Neuronal stem cell (in vitro differentiated cells): ENCODE results near the gene PGLYRP4.
"Not testable (repeated sequence)": the region's sequence is repeated elsewhere in the genome, so short reads cannot be mapped to it uniquely, and the experiment has no call there.

Experiments used
- DNase-seq: peaks from one replicate; pipeline ENCODE4 v3.0.0-alpha.2; 2013; ENCODE audit warnings: low spot score
- H2AFZ ChIP-seq: one replicate; pipeline ENCODE4 v1.6.1; 2013; ENCODE audit warnings: mild to moderate bottlenecking, low read length, inconsistent platforms
- H2AK5ac ChIP-seq: 2 replicates; pipeline ENCODE4 v1.6.1; 2013; ENCODE audit warnings: low read depth, mild to moderate bottlenecking, inconsistent platforms, low read length, moderate library complexity, mixed read lengths
- H2BK120ac ChIP-seq: 2 replicates; pipeline ENCODE4 v1.6.1; 2013; ENCODE audit warnings: low read depth, mild to moderate bottlenecking, inconsistent platforms, low read length, moderate library complexity, mixed read lengths
- H2BK12ac ChIP-seq: one replicate; pipeline ENCODE4 v1.6.1; 2013; ENCODE audit warnings: low read length, inconsistent platforms
- H2BK15ac ChIP-seq: 2 replicates; pipeline ENCODE4 v1.6.1; 2013; ENCODE audit warnings: mild to moderate bottlenecking, low read length, inconsistent platforms, mixed read lengths
- H2BK5ac ChIP-seq: one replicate; pipeline ENCODE4 v1.6.1; 2013; ENCODE audit warnings: inconsistent platforms, mild to moderate bottlenecking, low read length, moderate library complexity
- H3K14ac ChIP-seq: one replicate; pipeline ENCODE4 v1.6.1; 2013; ENCODE audit warnings: low read length, inconsistent platforms
- H3K18ac ChIP-seq: 2 replicates; pipeline ENCODE4 v1.6.1; 2013; ENCODE audit warnings: low read length, inconsistent platforms
- H3K23ac ChIP-seq: 2 replicates; pipeline ENCODE4 v1.6.1; 2013; ENCODE audit warnings: low read depth, mild to moderate bottlenecking, mixed read lengths, low read length, inconsistent platforms; ENCODE audit not compliant: poor library complexity
- H3K27ac ChIP-seq: replicated peaks from 3 replicates; pipeline ENCODE4 v1.5.1; 2013; ENCODE audit warnings: low read length, inconsistent platforms
- H3K27me3 ChIP-seq, 3 experiments: 2 replicates each; pipeline ENCODE4 v1.6.1; 2013; ENCODE audit warnings: low read length in 3 of 3, mild to moderate bottlenecking in 2 of 3, inconsistent platforms in 1 of 3, low read depth in 1 of 3, mixed read lengths in 1 of 3, moderate library complexity in 1 of 3; ENCODE audit not compliant: control insufficient read depth in 3 of 3, insufficient read depth in 3 of 3
- H3K36me3 ChIP-seq, 2 donors: replicated peaks in 1 of 2; 2 replicates each; pipeline ENCODE4 v1.6.1; 2013; ENCODE audit warnings: low read length in 2 of 2; ENCODE audit not compliant: control insufficient read depth in 2 of 2, insufficient read depth in 2 of 2
- H3K4ac ChIP-seq: 2 replicates; pipeline ENCODE4 v1.6.1; 2013; ENCODE audit warnings: inconsistent platforms, mild to moderate bottlenecking, low read length, moderate library complexity
- H3K4me1 ChIP-seq, 2 donors: 1 replicate in 1 of 2; 2 replicates in 1 of 2; pipeline ENCODE4 v1.6.1; 2013; ENCODE audit warnings: low read length in 2 of 2, low read depth in 1 of 2; ENCODE audit not compliant: control insufficient read depth in 2 of 2, insufficient read depth in 1 of 2
- H3K4me2 ChIP-seq: one replicate; pipeline ENCODE4 v1.6.1; 2013; ENCODE audit warnings: mild to moderate bottlenecking, low read length, inconsistent platforms; ENCODE audit not compliant: insufficient read depth, poor library complexity, severe bottlenecking
- H3K4me3 ChIP-seq, 2 donors: 2 replicates each; pipeline ENCODE4 v1.5.1; 2013; ENCODE audit warnings: low read length in 2 of 2, mild to moderate bottlenecking in 2 of 2, inconsistent platforms in 1 of 2, moderate library complexity in 1 of 2
- H3K79me1 ChIP-seq: one replicate; pipeline ENCODE4 v1.6.1; 2013; ENCODE audit warnings: low read depth, mild to moderate bottlenecking, inconsistent platforms, low read length, moderate library complexity
- H3K9ac ChIP-seq: one replicate; pipeline ENCODE4 v1.6.1; 2013; ENCODE audit warnings: mild to moderate bottlenecking, low read depth, low read length, inconsistent platforms; ENCODE audit not compliant: poor library complexity
- H3K9me3 ChIP-seq, 2 donors: replicated peaks in 1 of 2; 2 replicates each; pipeline versions ENCODE3 to v1.6.1; 2013; ENCODE audit warnings: low read length in 2 of 2, mild to moderate bottlenecking in 2 of 2, inconsistent platforms in 1 of 2, low read depth in 1 of 2, mixed read lengths in 1 of 2, moderate library complexity in 1 of 2; ENCODE audit not compliant: control insufficient read depth in 2 of 2, insufficient read depth in 1 of 2
- H4K8ac ChIP-seq: one replicate; pipeline ENCODE4 v1.6.1; 2013; ENCODE audit warnings: low read depth, mild to moderate bottlenecking, inconsistent platforms, low read length, moderate library complexity
- H4K91ac ChIP-seq: one replicate; pipeline ENCODE4 v1.6.1; 2013; ENCODE audit warnings: low read length, low read depth, mild to moderate bottlenecking, inconsistent platforms; ENCODE audit not compliant: poor library complexity
- WGBS, 2 donors: extraction: QIAGEN DNeasy Blood & Tissue Kit; methylation state at CpG; one replicate each; pipeline ENCODE4 v1.1.7; 2013; ENCODE audit warnings: missing lambda C conversion rate in 2 of 2, mixed read lengths in 1 of 2; ENCODE audit not compliant: insufficient read length in 2 of 2, insufficient replicate concordance in 1 of 2; ENCODE audit errors: extremely low coverage in 2 of 2; 5-methylcytosine and 5-hydroxymethylcytosine counted together

The PGLYRP4 gene

GRCh38 chr1:153314388-153314787, 34.3 kb downstream of the PGLYRP4 start:
- H4K91ac ChIP-seq, H2BK12ac ChIP-seq, H3K27ac ChIP-seq, H3K23ac ChIP-seq, DNase-seq, H2AFZ ChIP-seq, H3K4ac ChIP-seq, H2BK120ac ChIP-seq, H3K4me2 ChIP-seq, H3K4me3 ChIP-seq, H3K79me1 ChIP-seq, H3K36me3 ChIP-seq, H2BK15ac ChIP-seq, H3K9ac ChIP-seq, H2BK5ac ChIP-seq, H3K9me3 ChIP-seq, H3K18ac ChIP-seq, H3K27me3 ChIP-seq, H3K14ac ChIP-seq, H4K8ac ChIP-seq, H3K4me1 ChIP-seq, H2AK5ac ChIP-seq: not testable (repeated sequence)

- no peaks in the 10 kb centered on the region for H3K9me3 ChIP-seq
- no peak overlapping the region for H3K14ac ChIP-seq
- no peaks in the 10 kb centered on the region for H3K27me3 ChIP-seq
- H2BK15ac ChIP-seq: no peak overlapping the region
- no peaks in the 10 kb centered on the region for H3K4me1 ChIP-seq
- H3K27ac ChIP-seq: no peak overlapping the region
- no peak overlapping the region for H3K23ac ChIP-seq
- H2AK5ac ChIP-seq: no peak overlapping the region
- H2BK120ac ChIP-seq: no peak overlapping the region
- no peak overlapping the region for H2BK5ac ChIP-seq
- no peak overlapping the region for H3K4me2 ChIP-seq
- no peak overlapping the region for H4K91ac ChIP-seq
- H4K8ac ChIP-seq: no peak overlapping the region
- no peaks in the 10 kb centered on the region for H3K36me3 ChIP-seq
- no peak overlapping the region for H3K4ac ChIP-seq
- no peak for DNase-seq
- H2AFZ ChIP-seq: no peak overlapping the region
- H2BK12ac ChIP-seq: no peak overlapping the region
- no peak overlapping the region for H3K9ac ChIP-seq
- no CpG with 5 or more reads among the region's 2 CpGs for WGBS, 2 donors
- no peaks in the 10 kb centered on the region for H3K79me1 ChIP-seq
- H3K18ac ChIP-seq: no peak overlapping the region
- H3K4me3 ChIP-seq: no peak overlapping the region
Observed at GRCh38 chr1:153313288-153313687, 35.4 kb downstream of the PGLYRP4 start.

- no peaks in the 10 kb centered on the region for H3K79me1 ChIP-seq
- no peak within 1 kb of the TSS for H2BK120ac ChIP-seq
- H3K4me2 ChIP-seq: no peak within 1 kb of the TSS
- no peak for DNase-seq
- H2AFZ ChIP-seq: no peak within 1 kb of the TSS
- WGBS, 2 donors: no CpG with 5 or more reads among the region's 4 CpGs
- no peak within 1 kb of the TSS for H4K8ac ChIP-seq
- no peak within 1 kb of the TSS for H2BK12ac ChIP-seq
- no peak within 1 kb of the TSS for H2BK5ac ChIP-seq
- H3K4me3 ChIP-seq: no peak within 1 kb of the TSS
- no peak within 1 kb of the TSS for H2AK5ac ChIP-seq
- H3K18ac ChIP-seq: no peak within 1 kb of the TSS
- H3K27me3 ChIP-seq: no peaks in the 10 kb centered on the region
- no peak within 1 kb of the TSS for H3K14ac ChIP-seq
- H3K36me3 ChIP-seq: no peaks in the 10 kb centered on the region
- no peaks in the 10 kb centered on the region for H3K9me3 ChIP-seq
- no peak within 1 kb of the TSS for H2BK15ac ChIP-seq
- no peak within 1 kb of the TSS for H3K9ac ChIP-seq
- H3K23ac ChIP-seq: no peak within 1 kb of the TSS
- H3K4me1 ChIP-seq: no peaks in the 10 kb centered on the region
- H3K27ac ChIP-seq: no peak within 1 kb of the TSS
- no peak within 1 kb of the TSS for H4K91ac ChIP-seq
- H3K4ac ChIP-seq: no peak within 1 kb of the TSS
Observed at GRCh38 chr1:153312570-153313186, 36.0 kb downstream of the PGLYRP4 start, which contains the start of gene PGLYRP3. TSS of gene PGLYRP3 (minus strand) at chr1:153312952. CDS start at chr1:153310665, 2,287 bp downstream.

- DNase-seq: no peak
Observed at GRCh38 chr1:153310526-153310925, 38.1 kb downstream of the PGLYRP4 start.

More at GRCh38 chr1:153310526-153310925, 38.1 kb downstream of the PGLYRP4 start:
- Histone ChIP-seq H3K9me3 (no peaks in the 10 kb centered on the region), H3K27me3 (peaks cover 0 to 10% (median 0%) of the 10 kb centered on the region in 3 experiments), H2BK120ac (no peak overlapping the region), H3K36me3 (no peaks in the 10 kb centered on the region), H3K23ac (no peak overlapping the region), H3K14ac (no peak overlapping the region), H2BK15ac (no peak overlapping the region), H2BK5ac (no peak overlapping the region), H3K4me3 (no peak overlapping the region), H4K91ac (no peak overlapping the region), H3K79me1 (no peaks in the 10 kb centered on the region), H2AFZ (no peak overlapping the region), H3K4me2 (no peak overlapping the region), H2BK12ac (no peak overlapping the region), H4K8ac (no peak overlapping the region), H3K4me1 (no peaks in the 10 kb centered on the region), H3K27ac (no peak overlapping the region), H2AK5ac (no peak overlapping the region), H3K9ac (no peak overlapping the region), H3K4ac (no peak overlapping the region), H3K18ac (no peak overlapping the region)
- no CpG with 5 or more reads among the region's 7 CpGs for WGBS, 2 donors
